Naive B cell (primary cell): ENCODE results near the gene ANKHD1. TPM values are rescaled to one million over a fixed set of nuclear protein-coding genes. Genes with fewer than 3 reads are reported as not detected.

Experiments
- ATAC-seq, 2 donors: fragments of 150-1000 bp; cut with Tn5 transposase; 2 replicates each; pipeline ENCODE4 v1.10.0; 2021; ENCODE audit warnings: low read depth in 2 of 2, mild to moderate bottlenecking in 2 of 2, moderate library complexity in 2 of 2
- DNase-seq: peaks from one replicate; pipeline ENCODE4 v3.0.0; 2022
- H3K27ac Mint-ChIP-seq, 6 donors: one replicate each; pipeline ENCODE4 v1.8.0; 2020 to 2022; ENCODE audit warnings: mild to moderate bottlenecking in 6 of 6, mixed read lengths in 6 of 6, moderate library complexity in 5 of 6, inconsistent platforms in 2 of 6
- H3K27me3 Mint-ChIP-seq, 3 donors: one replicate each; pipeline ENCODE4 v1.8.0; 2021 to 2022; ENCODE audit warnings: mixed read lengths in 3 of 3, mild to moderate bottlenecking in 1 of 3
- H3K36me3 Mint-ChIP-seq, 2 donors: one replicate each; pipeline ENCODE4 v1.8.0; 2020 to 2022; ENCODE audit warnings: mixed read lengths in 2 of 2, inconsistent platforms in 1 of 2, mild to moderate bottlenecking in 1 of 2
- H3K4me1 Mint-ChIP-seq, 3 donors: one replicate each; pipeline ENCODE4 v1.8.0; 2020 to 2022; ENCODE audit warnings: mixed read lengths in 3 of 3, inconsistent platforms in 1 of 3, mild to moderate bottlenecking in 1 of 3, moderate library complexity in 1 of 3
- H3K4me3 Mint-ChIP-seq, 8 donors: one replicate each; pipeline ENCODE4 v1.8.0; 2020 to 2022; ENCODE audit warnings: mild to moderate bottlenecking in 8 of 8, mixed read lengths in 8 of 8, moderate library complexity in 8 of 8, inconsistent platforms in 2 of 8
- H3K9me3 Mint-ChIP-seq, 7 donors: one replicate each; pipeline ENCODE4 v1.8.0; 2020 to 2022; ENCODE audit warnings: mixed read lengths in 7 of 7, mild to moderate bottlenecking in 5 of 7, inconsistent platforms in 2 of 7, moderate library complexity in 1 of 7
- polyA plus RNA-seq, 6 donors: library from polyadenylated mRNA; unstranded; fragments of 300-500 nt; fragmentation: Illumina TruSeq; gene quantifications; one replicate each; pipeline ENCODE4 v1.2.3, GENCODE V29; 2021; ENCODE audit warnings: low read depth in 6 of 6

Gene ANKHD1
- polyA plus RNA-seq, 6 donors from 2014 or later, result 53.3 to 88.7 (median 62.5) TPM

- no peak for DNase-seq
- no peak overlapping the region for H3K27ac Mint-ChIP-seq
- H3K4me3 Mint-ChIP-seq, result peak overlapping the region in 1 of 8 donors; percentile 16
- ATAC-seq, result no peak
- H3K9me3 Mint-ChIP-seq, result no peaks in the 10 kb centered on the region
- H3K36me3 Mint-ChIP-seq, result no peaks in the 10 kb centered on the region
- peaks cover 0 to 8% (median 8%) of the 10 kb centered on the region in 3 donors for H3K4me1 Mint-ChIP-seq
- H3K27me3 Mint-ChIP-seq, result peaks cover 0 to 5% (median 0%) of the 10 kb centered on the region in 3 donors
Measured at GRCh38 chr5:140364472-140364765, 37.2 kb upstream of the ANKHD1 start.

GRCh38 chr5:140365282-140365681 lies 36.4 kb upstream of the ANKHD1 start:
- no peak for DNase-seq
- Mint-ChIP-seq H3K36me3 (no peaks in the 10 kb centered on the region), H3K27me3 (peaks cover 0 to 5% (median 0%) of the 10 kb centered on the region in 3 donors), H3K4me3 (no peak overlapping the region), H3K9me3 (no peaks in the 10 kb centered on the region), H3K4me1 (peaks cover 0 to 8% (median 8%) of the 10 kb centered on the region in 3 donors), H3K27ac (no peak overlapping the region)
- ATAC-seq, result no peak

GRCh38 chr5:140365941-140366340 lies 35.7 kb upstream of the ANKHD1 start:
- DNase-seq (no peak), ATAC-seq (no peak)
- no peak overlapping the region for H3K4me3 Mint-ChIP-seq
- H3K27ac Mint-ChIP-seq, result no peak overlapping the region
- peaks cover 0 to 8% (median 8%) of the 10 kb centered on the region in 3 donors for H3K4me1 Mint-ChIP-seq
- H3K27me3 Mint-ChIP-seq, result peaks cover 0 to 5% (median 0%) of the 10 kb centered on the region in 3 donors
- H3K36me3 Mint-ChIP-seq, result no peaks in the 10 kb centered on the region
- no peaks in the 10 kb centered on the region for H3K9me3 Mint-ChIP-seq

GRCh38 chr5:140366589-140367255 lies 34.9 kb upstream of the ANKHD1 start:
- peaks cover 0 to 5% (median 0%) of the 10 kb centered on the region in 3 donors for H3K27me3 Mint-ChIP-seq
- no peaks in the 10 kb centered on the region for H3K36me3 Mint-ChIP-seq
- no peak overlapping the region for H3K27ac Mint-ChIP-seq
- ATAC-seq (no peak), DNase-seq (no peak)
- no peaks in the 10 kb centered on the region for H3K9me3 Mint-ChIP-seq
- H3K4me3 Mint-ChIP-seq, result no peak overlapping the region
- H3K4me1 Mint-ChIP-seq, result peaks cover 0 to 8% (median 8%) of the 10 kb centered on the region in 3 donors

GRCh38 chr5:140367256-140368013 lies 34.2 kb upstream of the ANKHD1 start:
- Mint-ChIP-seq H3K36me3 (no peaks in the 10 kb centered on the region), H3K4me3 (no peak overlapping the region), H3K4me1 (peaks cover 0 to 8% (median 8%) of the 10 kb centered on the region in 3 donors), H3K27ac (peak overlapping the region in 1 of 6 donors; percentile 80), H3K9me3 (no peaks in the 10 kb centered on the region), H3K27me3 (peaks cover 0 to 5% (median 0%) of the 10 kb centered on the region in 3 donors)
- DNase-seq (no peak), ATAC-seq (no peak)

GRCh38 chr5:140371356-140372151 lies 30.1 kb upstream of the ANKHD1 start:
- H3K9me3 Mint-ChIP-seq, result no peaks in the 10 kb centered on the region
- no peaks in the 10 kb centered on the region for H3K36me3 Mint-ChIP-seq
- H3K27ac Mint-ChIP-seq, result peak overlapping the region in 1 of 6 donors; percentile 30
- H3K4me1 Mint-ChIP-seq, result peaks cover 6 to 8% (median 7%) of the 10 kb centered on the region in 3 donors
- ATAC-seq (no peak), DNase-seq (no peak)
- H3K4me3 Mint-ChIP-seq, result no peak overlapping the region
- no peaks in the 10 kb centered on the region for H3K27me3 Mint-ChIP-seq

- no peaks in the 10 kb centered on the region for H3K27me3 Mint-ChIP-seq
- H3K27ac Mint-ChIP-seq, result peak overlapping the region in 5 of 6 donors; percentile 13 to 74 (median 42)
- peaks cover 6 to 8% (median 7%) of the 10 kb centered on the region in 3 donors for H3K4me1 Mint-ChIP-seq
- no peaks in the 10 kb centered on the region for H3K36me3 Mint-ChIP-seq
- peak in 1 of 2 donors; percentile 53 for ATAC-seq
- no peak overlapping the region for H3K4me3 Mint-ChIP-seq
- peak; percentile 29 for DNase-seq
- H3K9me3 Mint-ChIP-seq, result no peaks in the 10 kb centered on the region
Measured at GRCh38 chr5:140372971-140373487, 28.6 kb upstream of the ANKHD1 start.

- DNase-seq (no peak), ATAC-seq (no peak)
- no peaks in the 10 kb centered on the region for H3K27me3 Mint-ChIP-seq
- H3K36me3 Mint-ChIP-seq, result peaks cover 0 to 4% of the 10 kb centered on the region in 2 donors
- peaks cover 0 to 6% (median 4%) of the 10 kb centered on the region in 3 donors for H3K4me1 Mint-ChIP-seq
- no peak overlapping the region for H3K4me3 Mint-ChIP-seq
- no peak overlapping the region for H3K27ac Mint-ChIP-seq
- peaks cover 0 to 4% (median 0%) of the 10 kb centered on the region in 7 donors for H3K9me3 Mint-ChIP-seq
Measured at GRCh38 chr5:140381351-140381750, 20.3 kb upstream of the ANKHD1 start.

GRCh38 chr5:140381972-140382371 lies 19.7 kb upstream of the ANKHD1 start:
- Mint-ChIP-seq H3K27me3 (no peaks in the 10 kb centered on the region), H3K4me3 (no peak overlapping the region), H3K9me3 (peaks cover 0 to 4% (median 0%) of the 10 kb centered on the region in 7 donors), H3K4me1 (peaks cover 0 to 6% (median 4%) of the 10 kb centered on the region in 3 donors), H3K36me3 (peaks cover 0 to 4% of the 10 kb centered on the region in 2 donors), H3K27ac (peak overlapping the region in 1 of 6 donors; percentile 5)
- ATAC-seq (no peak), DNase-seq (no peak)

GRCh38 chr5:140382866-140383265 lies 18.8 kb upstream of the ANKHD1 start:
- peaks cover 0 to 4% of the 10 kb centered on the region in 2 donors for H3K36me3 Mint-ChIP-seq
- ATAC-seq (no peak), DNase-seq (no peak)
- peaks cover 0 to 4% (median 0%) of the 10 kb centered on the region in 7 donors for H3K9me3 Mint-ChIP-seq
- no peak overlapping the region for H3K27ac Mint-ChIP-seq
- H3K27me3 Mint-ChIP-seq, result no peaks in the 10 kb centered on the region
- H3K4me1 Mint-ChIP-seq, result peaks cover 0 to 6% (median 4%) of the 10 kb centered on the region in 3 donors
- no peak overlapping the region for H3K4me3 Mint-ChIP-seq

GRCh38 chr5:140383300-140383699 lies 18.3 kb upstream of the ANKHD1 start:
- ATAC-seq, result no peak
- H3K4me3 Mint-ChIP-seq, result no peak overlapping the region
- DNase-seq, result no peak
- no peak overlapping the region for H3K27ac Mint-ChIP-seq
- no peaks in the 10 kb centered on the region for H3K27me3 Mint-ChIP-seq
- peaks cover 0 to 4% of the 10 kb centered on the region in 2 donors for H3K36me3 Mint-ChIP-seq
- peaks cover 0 to 4% (median 0%) of the 10 kb centered on the region in 7 donors for H3K9me3 Mint-ChIP-seq
- peaks cover 0 to 6% (median 4%) of the 10 kb centered on the region in 3 donors for H3K4me1 Mint-ChIP-seq

GRCh38 chr5:140388052-140388451 lies 13.6 kb upstream of the ANKHD1 start:
- no peaks in the 10 kb centered on the region for H3K9me3 Mint-ChIP-seq
- DNase-seq (no peak), ATAC-seq (no peak)
- H3K27me3 Mint-ChIP-seq, result no peaks in the 10 kb centered on the region
- no peak overlapping the region for H3K4me3 Mint-ChIP-seq
- no peak overlapping the region for H3K27ac Mint-ChIP-seq
- peaks cover 0 to 4% of the 10 kb centered on the region in 2 donors for H3K36me3 Mint-ChIP-seq
- H3K4me1 Mint-ChIP-seq, result peaks cover 0 to 6% (median 4%) of the 10 kb centered on the region in 3 donors

GRCh38 chr5:140391312-140391711 lies 10.3 kb upstream of the ANKHD1 start:
- Mint-ChIP-seq H3K9me3 (no peaks in the 10 kb centered on the region), H3K4me3 (no peak overlapping the region), H3K27ac (no peak overlapping the region), H3K27me3 (no peaks in the 10 kb centered on the region), H3K4me1 (no peaks in the 10 kb centered on the region), H3K36me3 (no peaks in the 10 kb centered on the region)
- ATAC-seq (no peak), DNase-seq (no peak)
